Mucosa of stomach (tissue), 1 donor: Measurements from ENCODE around the gene SELPLG.

ENCODE experiments used
- H3K27me3 ChIP-seq: one replicate; pipeline ENCODE4 v1.7.0; 2013; ENCODE audit warnings: mild to moderate bottlenecking, low read length; ENCODE audit not compliant: control insufficient read depth, insufficient read depth
- H3K36me3 ChIP-seq: one replicate; pipeline ENCODE4 v1.7.0; 2013; ENCODE audit warnings: low read length; ENCODE audit not compliant: control insufficient read depth, insufficient read depth
- H3K4me1 ChIP-seq: one replicate; pipeline ENCODE4 v1.7.0; 2013; ENCODE audit warnings: mild to moderate bottlenecking, low read length; ENCODE audit not compliant: control insufficient read depth, insufficient read depth
- H3K4me3 ChIP-seq: one replicate; pipeline ENCODE4 v1.7.0; 2013; ENCODE audit warnings: low read length
- H3K9ac ChIP-seq: one replicate; pipeline ENCODE4 v1.7.0; 2013; ENCODE audit warnings: mild to moderate bottlenecking, low read length, moderate library complexity
- H3K9me3 ChIP-seq: one replicate; pipeline ENCODE4 v1.7.0; 2013; ENCODE audit warnings: mild to moderate bottlenecking, low read length, moderate library complexity; ENCODE audit not compliant: control insufficient read depth
- donor health status: Pancreatic carcinoma.

The SELPLG gene

GRCh38 chr12:108633534-108634248 is at the start of gene SELPLG:
Gene SELPLG, minus strand, starts transcription at chr12:108633894. Its CDS starts 9,587 bp downstream, at chr12:108624307.
- H3K4me3 ChIP-seq = peak within 1 kb of the TSS; percentile 23
- H3K9ac ChIP-seq = peak within 1 kb of the TSS; percentile 38
- peaks cover 37% of the 10 kb centered on the region for H3K4me1 ChIP-seq

GRCh38 chr12:108681317-108681716 is 47.6 kb upstream of the SELPLG start:
- H3K4me3 ChIP-seq = no peak overlapping the region
- no peaks in the 10 kb centered on the region for H3K27me3 ChIP-seq
- H3K9ac ChIP-seq = no peak overlapping the region
- H3K36me3 ChIP-seq = no peaks in the 10 kb centered on the region
- no peaks in the 10 kb centered on the region for H3K9me3 ChIP-seq
- no peaks in the 10 kb centered on the region for H3K4me1 ChIP-seq

More at GRCh38 chr12:108633534-108634248, at the start of gene SELPLG:
- Histone ChIP-seq H3K9me3 (no peaks in the 10 kb centered on the region), H3K36me3 (no peaks in the 10 kb centered on the region), H3K27me3 (peaks cover 11% of the 10 kb centered on the region)

GRCh38 chr12:108679106-108679681 is 45.5 kb upstream of the SELPLG start:
- no peak overlapping the region for H3K9ac ChIP-seq
- no peaks in the 10 kb centered on the region for H3K36me3 ChIP-seq
- H3K9me3 ChIP-seq = no peaks in the 10 kb centered on the region
- no peaks in the 10 kb centered on the region for H3K4me1 ChIP-seq
- H3K4me3 ChIP-seq = no peak overlapping the region
- no peaks in the 10 kb centered on the region for H3K27me3 ChIP-seq

GRCh38 chr12:108678104-108678730 is 44.5 kb upstream of the SELPLG start:
- Histone ChIP-seq H3K27me3 (no peaks in the 10 kb centered on the region), H3K4me1 (no peaks in the 10 kb centered on the region)

GRCh38 chr12:108677381-108677780 is 43.7 kb upstream of the SELPLG start:
- Histone ChIP-seq H3K27me3 (no peaks in the 10 kb centered on the region), H3K9ac (no peak overlapping the region), H3K4me3 (no peak overlapping the region), H3K9me3 (no peaks in the 10 kb centered on the region), H3K36me3 (no peaks in the 10 kb centered on the region), H3K4me1 (no peaks in the 10 kb centered on the region)

More at GRCh38 chr12:108678104-108678730, 44.5 kb upstream of the SELPLG start:
- Histone ChIP-seq H3K36me3 (no peaks in the 10 kb centered on the region), H3K9me3 (no peaks in the 10 kb centered on the region), H3K4me3 (no peak overlapping the region), H3K9ac (no peak overlapping the region)

GRCh38 chr12:108676707-108677106 is 43.0 kb upstream of the SELPLG start:
- Histone ChIP-seq H3K36me3 (no peaks in the 10 kb centered on the region), H3K4me3 (no peak overlapping the region), H3K9me3 (no peaks in the 10 kb centered on the region)

GRCh38 chr12:108675792-108676191 is 42.1 kb upstream of the SELPLG start:
- no peaks in the 10 kb centered on the region for H3K36me3 ChIP-seq
- no peaks in the 10 kb centered on the region for H3K4me1 ChIP-seq
- no peak overlapping the region for H3K9ac ChIP-seq
- no peak overlapping the region for H3K4me3 ChIP-seq
- H3K9me3 ChIP-seq = no peaks in the 10 kb centered on the region
- H3K27me3 ChIP-seq = no peaks in the 10 kb centered on the region

More at GRCh38 chr12:108676707-108677106, 43.0 kb upstream of the SELPLG start:
- Histone ChIP-seq H3K27me3 (no peaks in the 10 kb centered on the region), H3K4me1 (no peaks in the 10 kb centered on the region), H3K9ac (no peak overlapping the region)

- H3K4me3 ChIP-seq = no peak overlapping the region
- H3K36me3 ChIP-seq = no peaks in the 10 kb centered on the region
- H3K4me1 ChIP-seq = no peaks in the 10 kb centered on the region
- no peaks in the 10 kb centered on the region for H3K27me3 ChIP-seq
- no peak overlapping the region for H3K9ac ChIP-seq
- no peaks in the 10 kb centered on the region for H3K9me3 ChIP-seq
Observed at GRCh38 chr12:108672054-108672453, 38.4 kb upstream of the SELPLG start.

GRCh38 chr12:108671110-108671509 is 37.4 kb upstream of the SELPLG start:
- H3K4me3 ChIP-seq = no peak overlapping the region
- no peak overlapping the region for H3K9ac ChIP-seq
- H3K9me3 ChIP-seq = no peaks in the 10 kb centered on the region
- H3K27me3 ChIP-seq = no peaks in the 10 kb centered on the region
- H3K36me3 ChIP-seq = no peaks in the 10 kb centered on the region
- no peaks in the 10 kb centered on the region for H3K4me1 ChIP-seq

GRCh38 chr12:108670066-108670631 is 36.5 kb upstream of the SELPLG start:
- H3K27me3 ChIP-seq = no peaks in the 10 kb centered on the region
- no peak overlapping the region for H3K9ac ChIP-seq
- no peaks in the 10 kb centered on the region for H3K4me1 ChIP-seq
- no peaks in the 10 kb centered on the region for H3K36me3 ChIP-seq
- H3K9me3 ChIP-seq = no peaks in the 10 kb centered on the region
- H3K4me3 ChIP-seq = no peak overlapping the region

- H3K36me3 ChIP-seq = no peaks in the 10 kb centered on the region
- H3K4me3 ChIP-seq = no peak overlapping the region
- no peaks in the 10 kb centered on the region for H3K27me3 ChIP-seq
- no peaks in the 10 kb centered on the region for H3K4me1 ChIP-seq
- H3K9me3 ChIP-seq = no peaks in the 10 kb centered on the region
- H3K9ac ChIP-seq = no peak overlapping the region
Observed at GRCh38 chr12:108668542-108668941, 34.8 kb upstream of the SELPLG start.

GRCh38 chr12:108668063-108668462 is 34.4 kb upstream of the SELPLG start:
- Histone ChIP-seq H3K4me1 (no peaks in the 10 kb centered on the region), H3K27me3 (no peaks in the 10 kb centered on the region), H3K4me3 (no peak overlapping the region), H3K36me3 (no peaks in the 10 kb centered on the region), H3K9me3 (no peaks in the 10 kb centered on the region), H3K9ac (no peak overlapping the region)
